A673 (cell line): ENCODE data around the gene CDADC1.

Experiments
- CTCF ChIP-seq: fragments of 300-800, 200-600 bp; sonication (generic); conservative IDR thresholded peaks from 2 replicates; pipeline ENCODE4 v1.5.1; 2017; ENCODE audit warnings: low read depth, mild to moderate bottlenecking, antibody characterized with exemption, low read length, moderate library complexity, mixed read lengths
- EZH2 ChIP-seq: fragments of 200-600 bp; sonication (generic); IDR thresholded peaks from 2 replicates; pipeline ENCODE4 v1.6.1; 2017; ENCODE audit warnings: borderline replicate concordance, low read depth, mild to moderate bottlenecking, mixed read lengths, antibody characterized with exemption, low read length; ENCODE audit not compliant: poor library complexity, severe bottlenecking

- TF ChIP-seq EZH2 (no peak), CTCF (no peak)
Measured at GRCh38 chr13:49292742-49293486, 45.2 kb downstream of the CDADC1 start.
